ENCODE measurements around the gene KRT71.

The KRT71 gene

DNA sequence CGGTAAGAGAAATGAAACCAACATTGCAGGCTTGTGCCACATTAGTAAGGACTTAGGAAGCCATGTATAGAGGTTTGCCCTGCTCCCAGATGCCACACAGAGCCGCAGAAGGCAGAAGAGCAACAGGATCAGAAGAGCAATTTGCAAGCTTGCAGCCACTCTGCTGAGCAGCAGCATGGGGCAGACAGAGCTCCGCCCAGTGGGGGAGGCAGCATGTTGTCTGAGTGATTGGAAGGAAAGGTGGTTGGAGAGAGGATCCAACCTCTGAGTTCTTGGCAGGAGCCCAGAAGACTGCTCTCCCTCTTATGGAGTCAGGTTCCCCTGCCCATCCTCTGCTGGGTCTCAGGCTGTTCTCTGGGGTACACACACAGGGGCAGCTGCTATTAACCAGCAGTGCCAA, 57.6 kb downstream of the KRT71 start:
- DNase-seq: no peak

DNA sequence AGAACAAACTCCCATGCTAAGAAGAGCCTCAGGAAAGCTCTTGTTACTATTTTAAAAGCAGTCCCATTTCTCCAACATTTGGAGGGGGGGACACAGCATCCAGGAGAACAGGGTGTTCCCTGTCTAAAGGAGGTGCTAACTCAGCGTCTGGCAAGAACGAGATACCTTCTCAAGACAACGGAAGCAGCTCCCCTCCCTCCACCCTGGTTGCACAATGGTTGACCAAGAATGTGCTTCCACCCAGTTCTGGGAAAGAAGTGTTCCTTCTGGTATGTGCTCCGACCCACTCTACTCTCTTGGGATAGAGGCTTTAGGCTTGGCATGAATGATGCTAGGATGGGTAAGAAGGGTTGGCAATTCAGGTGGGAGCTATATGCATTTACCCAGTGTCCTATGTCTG, 58.4 kb downstream of the KRT71 start:
- peak in 1 of 2 donors; percentile 11 for DNase-seq

DNA sequence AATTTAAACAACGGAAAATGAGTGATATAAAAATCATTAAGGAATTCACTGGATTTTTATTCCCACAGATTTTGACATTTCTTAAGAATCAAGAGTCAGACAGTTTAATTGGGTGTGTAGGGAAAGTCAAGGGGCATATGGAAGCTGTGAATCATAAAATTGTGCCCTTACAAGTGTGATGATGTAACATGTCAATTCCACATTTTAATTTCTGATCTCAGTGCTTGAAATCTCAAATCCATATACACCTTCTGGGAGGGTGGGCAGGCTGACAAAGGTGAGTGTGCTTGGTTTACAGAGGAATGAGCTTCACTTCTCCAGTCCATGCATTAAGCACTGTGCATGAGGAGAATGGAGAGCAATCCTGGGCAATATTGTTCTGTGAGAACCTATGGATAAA, 58.8 kb downstream of the KRT71 start:
- DNase-seq: no peak

All from inflammatory macrophage treated with lipopolysaccharide for 1 hour (primary cell).